ENCODE data around the gene C2orf78.

GRCh38 chr2:73850009-73850408 lies 66.0 kb downstream of the C2orf78 start:
- TF ChIP-seq CTCF (conservative IDR thresholded peaks at IDR 0.05; ENCODE audit: low read length) (no peak), EZH2phosphoT487 (IDR thresholded peaks at IDR 0.05; ENCODE audit: borderline replicate concordance) (no peak)

All from Loucy (cell line).